ENCODE results near the gene TEAD2. TPM values are rescaled to one million over a fixed set of nuclear protein-coding genes. Genes with fewer than 3 reads are reported as not detected.

Gene TEAD2
- total RNA-seq, 1 experiment from 2014 or later = 56.2 TPM

DNA sequence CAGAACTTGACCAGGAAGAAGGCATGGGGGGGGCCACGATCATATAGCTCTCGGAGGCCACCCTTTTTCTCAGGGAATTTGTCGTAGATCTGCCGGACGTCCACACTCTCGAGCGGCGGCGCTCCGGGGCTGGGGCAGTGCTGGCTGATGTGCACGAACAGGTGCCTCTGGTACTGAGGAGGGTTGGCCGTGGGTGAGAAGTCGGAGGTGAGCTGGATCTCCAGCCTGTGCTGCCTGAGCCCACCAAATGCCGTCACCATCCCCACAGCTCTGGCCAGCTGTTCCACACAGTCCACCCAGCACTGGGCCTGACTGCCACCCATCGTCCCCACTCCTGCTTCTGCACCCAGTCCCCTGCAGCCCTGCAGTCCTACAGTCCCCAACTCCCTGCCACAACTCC, 15.0 kb downstream of the TEAD2 start:
- no peaks in the 10 kb centered on the region for H3K9me3 ChIP-seq (ENCODE audit: low read length)
- H3F3A ChIP-seq (ENCODE audit: low read length, unreplicated experiment) = no peaks in the 10 kb centered on the region
- DNase-seq = no peak
- intact Hi-C loops (cut with micrococcal nuclease) = no loop called here
- no peak overlapping the region for H3K4me3 ChIP-seq (ENCODE audit: low read length)
- H3K9me2 ChIP-seq (replicated peaks; ENCODE audit: low read length) = no peaks in the 10 kb centered on the region
- no peaks in the 10 kb centered on the region for H3K79me2 ChIP-seq (ENCODE audit: low read length)
- no peak for ATAC-seq
- peaks cover 57% of the 10 kb centered on the region for H3K36me3 ChIP-seq (ENCODE audit: low read depth, low read length)
- BruUV-seq (replicated peaks) = no TSS peak
- CTCF ChIA-PET = no interaction called here
- no peaks in the 10 kb centered on the region for H4K20me1 ChIP-seq (ENCODE audit: low read length)
- no peak overlapping the region for H3K4me2 ChIP-seq (ENCODE audit: low read length)
- TF ChIP-seq CTCF (conservative IDR thresholded peaks at IDR 0.05; ENCODE audit: low read depth, low read length) (no peak), EZH2 (IDR thresholded peaks at IDR 0.05; ENCODE audit: low read length, unreplicated experiment) (no peak), EZH2phosphoT487 (IDR thresholded peaks at IDR 0.05; ENCODE audit: borderline replicate concordance, low read length) (no peak)
- H3K4me1 ChIP-seq (ENCODE audit: insufficient read depth, low read length) = no peaks in the 10 kb centered on the region
- H2AFZ ChIP-seq (ENCODE audit: low read length) = no peak overlapping the region
- no peak overlapping the region for H3K27ac ChIP-seq (ENCODE audit: low read length)
- no peaks in the 10 kb centered on the region for H3K27me3 ChIP-seq (ENCODE audit: low read length)
- no peak overlapping the region for H3K9ac ChIP-seq (ENCODE audit: low read length)
- POLR2A ChIA-PET (ENCODE audit: unreplicated experiment) = no interaction called here

DNA sequence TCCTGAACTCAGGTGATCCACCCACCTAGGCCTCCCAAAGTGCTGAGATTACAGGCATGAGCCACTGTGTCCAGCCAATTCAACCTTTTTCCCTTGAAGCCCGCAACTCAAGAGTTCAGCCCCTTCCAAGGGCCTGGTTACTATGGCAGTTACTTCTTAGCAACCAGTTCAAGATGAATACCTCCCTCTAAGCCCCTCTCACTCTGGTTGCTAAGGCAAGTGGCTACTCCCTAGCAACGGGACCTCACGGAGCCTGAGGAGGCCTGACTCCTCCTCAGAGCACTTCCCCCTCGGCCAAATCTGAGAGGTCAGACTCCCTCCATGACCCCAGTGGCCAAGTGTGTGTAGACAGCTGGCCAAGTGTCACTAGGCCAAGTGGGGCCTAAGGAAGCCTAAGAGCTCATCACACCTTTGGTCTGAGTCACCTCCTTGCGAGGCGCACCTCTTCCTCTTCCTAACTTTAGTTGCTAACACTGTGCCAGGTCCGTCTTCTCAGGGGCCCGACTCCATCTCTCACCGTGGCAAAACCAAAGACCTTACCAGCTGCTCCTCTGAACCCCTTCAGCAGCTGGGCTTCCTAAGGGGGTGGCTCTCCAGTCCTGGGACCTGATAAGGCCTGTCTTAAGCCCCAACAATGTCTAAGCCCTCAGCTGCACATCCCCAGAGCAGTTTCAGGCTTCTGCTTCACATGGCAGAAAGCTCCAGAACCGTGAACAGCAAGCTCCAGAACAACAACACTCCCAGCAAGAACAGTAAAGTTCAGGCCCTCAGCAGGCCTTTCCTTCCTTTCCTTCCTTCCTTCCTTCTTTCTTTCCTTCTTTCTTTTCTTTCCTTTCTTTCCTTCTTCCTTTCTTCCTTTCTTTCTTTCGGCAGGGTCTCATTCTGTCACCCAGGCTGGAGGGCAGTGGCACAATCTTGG, 17.5 kb downstream of the TEAD2 start:
- no TSS peak for BruUV-seq (replicated peaks)
- Histone ChIP-seq H3K79me2 (ENCODE audit: low read length) (no peaks in the 10 kb centered on the region), H3K9ac (ENCODE audit: low read length) (no peak overlapping the region), H3K9me3 (ENCODE audit: low read length) (no peaks in the 10 kb centered on the region), H3K36me3 (ENCODE audit: low read depth, low read length) (peaks cover 54% of the 10 kb centered on the region), H3K4me2 (ENCODE audit: low read length) (no peak overlapping the region), H3K27me3 (ENCODE audit: low read length) (no peaks in the 10 kb centered on the region), H4K20me1 (ENCODE audit: low read length) (no peaks in the 10 kb centered on the region), H2AFZ (ENCODE audit: low read length) (no peak overlapping the region), H3K4me1 (ENCODE audit: insufficient read depth, low read length) (peaks cover 3% of the 10 kb centered on the region), H3F3A (ENCODE audit: low read length, unreplicated experiment) (no peaks in the 10 kb centered on the region), H3K9me2 (replicated peaks; ENCODE audit: low read length) (no peaks in the 10 kb centered on the region), H3K4me3 (ENCODE audit: low read length) (no peak overlapping the region), H3K27ac (ENCODE audit: low read length) (no peak overlapping the region)
- no peak for DNase-seq
- TF ChIP-seq EZH2 (IDR thresholded peaks at IDR 0.05; ENCODE audit: low read length, unreplicated experiment) (no peak), CTCF (conservative IDR thresholded peaks at IDR 0.05; ENCODE audit: low read depth, low read length) (no peak), EZH2phosphoT487 (IDR thresholded peaks at IDR 0.05; ENCODE audit: borderline replicate concordance, low read length) (no peak)
- intact Hi-C loops (cut with micrococcal nuclease) = no loop called here
- ATAC-seq = no peak
- POLR2A ChIA-PET (ENCODE audit: unreplicated experiment) = no interaction called here
- CTCF ChIA-PET = no interaction called here

DNA sequence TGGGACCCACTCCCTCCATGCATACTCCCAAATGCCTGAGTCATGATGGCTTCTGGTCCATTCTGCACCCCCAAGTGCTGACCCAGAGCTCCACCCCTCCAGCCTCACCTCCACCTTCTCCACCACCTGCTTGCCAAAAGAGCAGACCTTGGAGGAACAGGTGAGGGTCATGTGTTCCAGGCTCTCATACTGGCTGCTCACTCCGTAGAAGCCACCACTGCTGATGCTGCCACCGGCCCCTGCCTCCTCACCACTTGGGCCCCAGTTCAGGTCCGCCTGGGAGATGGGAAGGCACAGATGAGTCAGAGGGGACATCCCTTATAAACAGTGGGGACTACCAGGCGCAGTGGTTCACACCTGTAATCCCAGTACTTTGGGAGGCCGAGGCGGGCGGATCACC, 19.1 kb downstream of the TEAD2 start:
- Histone ChIP-seq H3K79me2 (ENCODE audit: low read length) (no peaks in the 10 kb centered on the region), H3K9ac (ENCODE audit: low read length) (no peak overlapping the region), H3K4me2 (ENCODE audit: low read length) (no peak overlapping the region), H3K27ac (ENCODE audit: low read length) (no peak overlapping the region), H3K9me2 (replicated peaks; ENCODE audit: low read length) (no peaks in the 10 kb centered on the region), H3K36me3 (ENCODE audit: low read depth, low read length) (peaks cover 40% of the 10 kb centered on the region; the same call in 1 of the 2 replicates), H3F3A (ENCODE audit: low read length, unreplicated experiment) (no peaks in the 10 kb centered on the region), H3K27me3 (ENCODE audit: low read length) (no peaks in the 10 kb centered on the region), H3K4me3 (ENCODE audit: low read length) (no peak overlapping the region), H3K4me1 (ENCODE audit: insufficient read depth, low read length) (peaks cover 14% of the 10 kb centered on the region), H3K9me3 (ENCODE audit: low read length) (no peaks in the 10 kb centered on the region), H4K20me1 (ENCODE audit: low read length) (no peaks in the 10 kb centered on the region), H2AFZ (ENCODE audit: low read length) (no peak overlapping the region)
- no peak for TF ChIP-seq EZH2 (IDR thresholded peaks at IDR 0.05; ENCODE audit: low read length, unreplicated experiment)
- no peak for TF ChIP-seq EZH2phosphoT487 (IDR thresholded peaks at IDR 0.05; ENCODE audit: borderline replicate concordance, low read length)
- no peak for TF ChIP-seq CTCF (conservative IDR thresholded peaks at IDR 0.05; ENCODE audit: low read depth, low read length)
- CTCF ChIA-PET = no interaction called here
- BruUV-seq (replicated peaks) = no TSS peak
- intact Hi-C loops (cut with micrococcal nuclease) = no loop called here
- no peak for ATAC-seq
- POLR2A ChIA-PET (ENCODE audit: unreplicated experiment) = no interaction called here
- DNase-seq = no peak
